ENCODE measurements around the gene TFPI. TPM values are rescaled to one million over a fixed set of nuclear protein-coding genes. Genes with fewer than 3 reads are reported as not detected.

The TFPI gene
- total RNA-seq, 1 experiment from 2014 or later = 608 TPM

- no peak for DNase-seq (ENCODE audit: low read depth)
Measured at GRCh38 chr2:187506416-187506815, 47.8 kb downstream of the TFPI start.

- no peak for DNase-seq (ENCODE audit: low read depth)
Measured at GRCh38 chr2:187505065-187505672, 49.1 kb downstream of the TFPI start.

GRCh38 chr2:187504312-187504921 lies 49.8 kb downstream of the TFPI start:
- no peak for DNase-seq (ENCODE audit: low read depth)

- DNase-seq (ENCODE audit: low read depth) = no peak
Measured at GRCh38 chr2:187503700-187504099, 50.5 kb downstream of the TFPI start.

GRCh38 chr2:187502467-187502866 lies 51.8 kb downstream of the TFPI start:
- no peak for DNase-seq (ENCODE audit: low read depth)

- peak; percentile 72 for DNase-seq (ENCODE audit: low read depth)
Measured at GRCh38 chr2:187500585-187501359, 53.5 kb downstream of the TFPI start.

GRCh38 chr2:187499941-187500532 lies 54.2 kb downstream of the TFPI start:
- peak; percentile 69 for DNase-seq (ENCODE audit: low read depth)

- no peak for DNase-seq (ENCODE audit: low read depth)
Measured at GRCh38 chr2:187497858-187498463, 56.3 kb downstream of the TFPI start.

GRCh38 chr2:187497140-187497539 lies 57.1 kb downstream of the TFPI start:
- no peak for DNase-seq (ENCODE audit: low read depth)

- no peak for DNase-seq (ENCODE audit: low read depth)
Measured at GRCh38 chr2:187495324-187495723, 58.9 kb downstream of the TFPI start.

- no peak for DNase-seq (ENCODE audit: low read depth)
Measured at GRCh38 chr2:187493877-187494568, 60.2 kb downstream of the TFPI start.

- DNase-seq (ENCODE audit: low read depth) = no peak
Measured at GRCh38 chr2:187493180-187493579, 61.1 kb downstream of the TFPI start.

- no peak for DNase-seq (ENCODE audit: low read depth)
Measured at GRCh38 chr2:187486241-187486640, 68.0 kb downstream of the TFPI start.

GRCh38 chr2:187485523-187485922 lies 68.7 kb downstream of the TFPI start:
- DNase-seq (ENCODE audit: low read depth) = no peak

- DNase-seq (ENCODE audit: low read depth) = no peak
Measured at GRCh38 chr2:187483537-187483936, 70.7 kb downstream of the TFPI start.

- DNase-seq (ENCODE audit: low read depth) = no peak
Measured at GRCh38 chr2:187482796-187483195, 71.4 kb downstream of the TFPI start.

GRCh38 chr2:187481543-187481942 lies 72.7 kb downstream of the TFPI start:
- no peak for DNase-seq (ENCODE audit: low read depth)

GRCh38 chr2:187478719-187479118 lies 75.5 kb downstream of the TFPI start:
- no peak for DNase-seq (ENCODE audit: low read depth)

- no peak for DNase-seq (ENCODE audit: low read depth)
Measured at GRCh38 chr2:187477051-187477450, 77.2 kb downstream of the TFPI start.

GRCh38 chr2:187475499-187476248 lies 78.6 kb downstream of the TFPI start:
- no peak for DNase-seq (ENCODE audit: low read depth)

- no peak for DNase-seq (ENCODE audit: low read depth)
Measured at GRCh38 chr2:187470698-187471097, 83.5 kb downstream of the TFPI start.

Data from LHCN-M2 (cell line).